ENCODE results near the gene TMEM239.
"Not testable (repeated sequence)": the region's sequence is repeated elsewhere in the genome, so short reads cannot be mapped to it uniquely, and the experiment has no call there.

DNA sequence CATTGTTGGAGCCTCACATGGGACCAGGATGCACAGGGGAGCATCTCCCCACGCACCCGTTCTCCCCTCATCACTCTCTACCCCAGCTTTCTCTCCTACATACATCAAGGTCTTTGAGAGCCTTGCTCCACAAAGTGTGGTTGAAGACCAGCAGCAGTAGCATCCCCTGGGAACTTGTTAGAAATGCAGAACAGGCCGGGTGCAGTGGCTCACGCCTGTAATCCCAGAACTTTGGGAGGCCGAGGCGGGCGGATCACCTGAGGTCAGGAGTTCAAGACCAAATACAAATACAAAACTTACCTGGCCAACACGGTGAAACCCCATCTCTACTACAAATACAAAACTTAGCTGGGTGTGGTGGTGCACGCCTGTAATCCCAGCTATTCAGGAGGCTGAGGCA is 8.2 kb upstream of the TMEM239 start:
- TF ChIP-seq, protein P1, sequence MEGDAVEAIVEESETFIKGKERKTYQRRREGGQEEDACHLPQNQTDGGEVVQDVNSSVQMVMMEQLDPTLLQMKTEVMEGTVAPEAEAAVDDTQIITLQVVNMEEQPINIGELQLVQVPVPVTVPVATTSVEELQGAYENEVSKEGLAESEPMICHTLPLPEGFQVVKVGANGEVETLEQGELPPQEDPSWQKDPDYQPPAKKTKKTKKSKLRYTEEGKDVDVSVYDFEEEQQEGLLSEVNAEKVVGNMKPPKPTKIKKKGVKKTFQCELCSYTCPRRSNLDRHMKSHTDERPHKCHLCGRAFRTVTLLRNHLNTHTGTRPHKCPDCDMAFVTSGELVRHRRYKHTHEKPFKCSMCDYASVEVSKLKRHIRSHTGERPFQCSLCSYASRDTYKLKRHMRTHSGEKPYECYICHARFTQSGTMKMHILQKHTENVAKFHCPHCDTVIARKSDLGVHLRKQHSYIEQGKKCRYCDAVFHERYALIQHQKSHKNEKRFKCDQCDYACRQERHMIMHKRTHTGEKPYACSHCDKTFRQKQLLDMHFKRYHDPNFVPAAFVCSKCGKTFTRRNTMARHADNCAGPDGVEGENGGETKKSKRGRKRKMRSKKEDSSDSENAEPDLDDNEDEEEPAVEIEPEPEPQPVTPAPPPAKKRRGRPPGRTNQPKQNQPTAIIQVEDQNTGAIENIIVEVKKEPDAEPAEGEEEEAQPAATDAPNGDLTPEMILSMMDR (IDR thresholded peaks at IDR 0.05), result not testable (repeated sequence)
- TF ChIP-seq POLR2A, EP300 (IDR thresholded peaks at IDR 0.05): not testable (repeated sequence)
